OCI-M2 (cell line): ENCODE results near the gene CAPN5.

Source experiments
- DNase-seq: peaks from one replicate; lab custom pipeline; 2025; ENCODE audit not compliant: unreplicated experiment; lab: John Stamatoyannopoulos, UW

Gene CAPN5

DNA sequence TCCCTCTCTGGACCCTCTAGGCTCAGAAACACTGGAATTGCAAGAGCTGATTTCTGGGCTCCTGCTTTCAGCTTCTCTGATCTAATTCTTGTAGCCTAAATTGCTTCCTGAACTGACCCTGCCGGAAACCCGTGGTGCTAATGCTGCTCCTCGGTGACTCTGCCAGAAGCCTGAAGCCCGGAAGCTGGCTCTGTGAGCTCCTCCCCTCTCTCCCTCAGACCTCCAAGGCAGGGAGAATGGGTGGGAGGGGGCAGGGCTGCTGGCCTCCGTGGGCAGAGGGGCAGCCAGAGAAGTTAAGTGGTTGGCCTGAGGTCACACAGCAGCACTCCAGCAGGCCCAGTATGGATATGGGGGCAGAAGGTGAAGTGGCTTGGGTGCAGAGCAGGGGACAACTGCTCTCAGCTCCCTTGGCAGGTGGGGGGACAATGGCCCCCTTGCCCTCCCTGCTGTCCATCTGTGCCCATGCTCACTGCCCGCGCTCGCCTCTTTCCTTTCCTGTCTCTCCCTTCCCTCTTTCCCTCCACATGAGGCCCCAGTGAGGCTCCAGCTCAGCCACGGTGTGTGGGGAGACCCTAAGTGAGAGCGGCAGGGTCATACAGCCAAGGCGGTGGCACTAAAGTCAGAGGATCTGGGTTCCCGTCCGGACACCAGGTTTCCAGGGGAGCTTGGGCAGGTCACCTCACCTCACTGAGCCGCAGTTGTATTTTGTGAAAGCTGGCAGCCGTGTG, 16.2 kb downstream of the CAPN5 start:
- DNase-seq: no peak

DNA sequence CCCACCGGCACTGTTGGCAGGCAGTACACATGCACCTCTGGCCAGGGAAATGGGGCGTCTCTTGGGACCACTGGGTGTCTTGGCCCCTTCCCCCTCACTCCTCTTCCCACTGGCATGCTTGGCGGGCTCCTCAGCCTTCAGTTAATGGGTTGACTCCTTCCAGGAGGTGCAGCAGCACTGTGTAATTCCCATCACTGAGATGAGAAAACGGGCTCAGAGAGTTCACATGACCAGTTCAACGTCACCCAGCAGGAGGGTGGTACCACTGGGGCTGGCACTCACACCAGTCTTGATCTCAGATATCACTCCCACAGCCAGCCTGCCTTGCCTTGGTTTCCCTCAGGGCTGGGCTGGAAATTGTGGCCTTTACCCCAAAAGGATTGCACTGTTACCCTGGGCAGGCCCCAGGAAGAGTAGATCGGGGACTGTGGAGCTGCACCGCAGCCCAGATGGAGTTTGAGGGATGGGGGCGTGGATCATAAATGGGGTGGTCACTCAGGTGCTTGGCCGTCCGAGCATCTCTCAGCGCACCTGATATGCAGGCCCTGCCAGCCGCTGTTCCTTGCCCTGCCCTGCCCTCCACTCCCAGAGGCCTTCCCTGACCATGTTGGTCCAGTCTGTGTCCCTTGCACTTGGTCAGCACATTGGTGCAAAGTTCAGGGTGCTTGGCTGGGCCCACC, 16.9 kb downstream of the CAPN5 start:
- no peak for DNase-seq

DNA sequence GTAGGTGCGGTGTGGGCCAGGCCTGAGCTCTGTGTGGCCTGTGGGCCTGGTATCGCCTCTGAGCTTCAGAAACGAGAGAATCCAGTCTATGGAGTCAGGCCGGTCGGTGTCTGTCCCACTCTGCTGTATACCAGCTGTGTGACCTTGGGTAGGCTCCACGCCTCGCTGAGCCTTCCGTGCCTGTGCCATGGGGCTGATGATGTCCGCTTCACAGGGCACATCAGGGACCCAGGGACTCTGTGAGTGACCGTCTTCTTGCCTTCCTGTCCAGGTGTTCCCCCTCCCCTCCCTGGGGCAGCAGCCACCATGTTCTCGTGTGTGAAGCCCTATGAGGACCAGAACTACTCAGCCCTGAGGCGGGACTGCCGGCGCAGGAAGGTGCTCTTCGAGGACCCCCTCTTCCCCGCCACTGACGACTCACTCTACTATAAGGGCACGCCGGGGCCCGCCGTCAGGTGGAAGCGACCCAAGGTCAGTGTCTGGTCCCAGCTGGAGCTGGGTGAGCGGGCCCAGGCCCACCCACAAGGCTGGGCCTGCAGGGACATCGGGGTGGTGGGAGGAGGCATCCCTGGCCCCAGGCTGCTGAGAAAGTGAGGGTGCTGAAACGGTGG, 17.9 kb downstream of the CAPN5 start:
- no peak for DNase-seq

DNA sequence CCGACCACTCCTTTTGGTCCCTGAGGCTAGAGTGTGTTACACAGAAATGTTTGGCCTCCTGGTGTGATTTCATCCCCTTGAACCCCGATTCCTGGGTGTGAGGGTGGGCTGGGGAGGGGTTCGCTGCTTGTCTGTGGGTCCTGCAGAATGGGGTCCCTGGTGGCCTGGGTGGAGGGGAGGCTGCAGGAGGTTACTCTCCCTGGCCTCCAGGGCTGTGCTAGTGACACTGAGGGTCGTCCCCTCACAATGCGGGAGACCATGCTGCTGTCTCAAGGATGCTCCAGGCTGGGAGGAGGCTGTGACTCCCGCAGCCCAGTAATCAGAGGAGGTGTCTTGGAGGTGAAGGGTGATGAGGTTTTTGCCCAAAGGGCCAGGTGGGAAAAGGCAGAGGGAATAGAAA, 18.9 kb downstream of the CAPN5 start:
- no peak for DNase-seq

- DNase-seq: no peak
Measured at GRCh38 chr11:77086521-77087472, 20.0 kb downstream of the CAPN5 start.

- DNase-seq: no peak
Measured at GRCh38 chr11:77087723-77088225, 21.0 kb downstream of the CAPN5 start.

DNA sequence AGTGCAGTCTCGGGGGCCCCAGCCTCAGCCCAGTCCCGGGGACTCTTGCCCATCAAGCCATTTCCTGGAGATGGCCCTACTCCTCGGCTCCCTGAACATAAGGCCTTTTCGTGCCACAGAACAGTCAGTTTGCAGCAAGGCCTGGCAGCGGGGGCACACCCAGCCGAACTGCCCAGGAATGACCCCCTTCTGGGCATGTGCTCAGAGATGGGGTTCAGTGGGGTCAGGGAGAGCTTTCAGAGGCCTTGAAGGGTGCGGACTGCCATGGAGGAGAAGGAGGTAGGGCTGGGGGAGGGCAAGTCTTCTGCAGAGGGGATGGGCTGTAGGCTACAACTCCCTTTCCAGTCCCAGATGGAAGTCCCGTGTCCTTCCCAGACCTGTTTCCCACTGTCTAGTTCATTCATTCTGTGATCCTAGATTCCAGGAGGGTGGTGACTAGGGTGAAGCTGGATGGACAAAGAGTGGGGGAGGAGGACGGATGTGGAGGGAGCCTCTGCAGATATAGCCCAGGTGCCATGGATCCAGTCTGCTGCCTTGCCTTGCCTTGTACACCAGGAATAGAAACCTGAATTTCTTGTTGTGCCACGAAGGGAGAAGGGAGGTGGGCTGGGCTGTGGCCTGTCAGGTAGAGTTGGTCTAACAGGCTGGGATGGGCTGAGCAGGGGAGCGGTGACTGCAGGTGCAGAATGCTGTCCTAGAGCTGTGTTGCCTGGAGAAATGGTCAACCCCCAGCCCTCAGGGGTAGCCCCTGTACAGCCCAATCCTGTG, 21.6 kb downstream of the CAPN5 start:
- DNase-seq: no peak

GRCh38 chr11:77089004-77089545, 22.3 kb downstream of the CAPN5 start:
- DNase-seq: no peak

- DNase-seq: no peak
Measured at GRCh38 chr11:77090046-77090372, 23.2 kb downstream of the CAPN5 start.

DNA sequence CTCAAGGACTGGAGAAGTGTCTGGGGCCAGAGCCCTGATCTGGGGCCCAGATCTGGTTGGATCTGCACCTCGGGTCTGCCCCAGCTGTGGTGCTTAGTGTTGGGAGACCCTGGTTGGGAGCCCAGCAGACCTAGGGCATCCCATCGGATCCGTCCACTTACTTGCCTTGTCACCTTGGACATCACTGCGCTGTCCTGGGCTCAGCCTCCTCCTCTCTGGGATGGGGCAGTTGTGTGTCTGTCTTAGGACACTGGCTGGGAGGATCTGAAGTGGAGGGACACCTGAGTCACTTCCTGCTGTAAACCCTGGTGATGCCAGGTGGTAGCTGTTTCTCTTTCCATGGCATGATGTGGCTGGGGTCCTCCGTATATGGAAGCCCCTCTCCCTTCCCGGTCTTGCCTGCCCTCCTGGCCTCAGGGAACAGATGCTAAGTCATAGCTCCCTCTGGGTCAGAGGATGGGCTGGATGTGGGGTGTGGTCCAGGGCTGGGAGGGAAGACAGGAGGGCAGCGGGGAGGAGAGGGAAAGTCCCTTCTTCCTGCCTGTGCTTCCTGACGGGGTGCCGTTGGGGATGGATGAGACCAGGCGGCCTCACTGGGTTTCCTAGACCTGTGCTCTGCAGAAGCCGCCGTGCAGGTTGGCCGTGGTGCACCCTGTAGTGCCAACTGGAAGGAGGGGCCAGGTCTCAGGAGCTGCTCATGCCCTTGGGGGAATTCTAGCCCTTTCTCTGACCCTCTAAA, 23.8 kb downstream of the CAPN5 start:
- no peak for DNase-seq

DNA sequence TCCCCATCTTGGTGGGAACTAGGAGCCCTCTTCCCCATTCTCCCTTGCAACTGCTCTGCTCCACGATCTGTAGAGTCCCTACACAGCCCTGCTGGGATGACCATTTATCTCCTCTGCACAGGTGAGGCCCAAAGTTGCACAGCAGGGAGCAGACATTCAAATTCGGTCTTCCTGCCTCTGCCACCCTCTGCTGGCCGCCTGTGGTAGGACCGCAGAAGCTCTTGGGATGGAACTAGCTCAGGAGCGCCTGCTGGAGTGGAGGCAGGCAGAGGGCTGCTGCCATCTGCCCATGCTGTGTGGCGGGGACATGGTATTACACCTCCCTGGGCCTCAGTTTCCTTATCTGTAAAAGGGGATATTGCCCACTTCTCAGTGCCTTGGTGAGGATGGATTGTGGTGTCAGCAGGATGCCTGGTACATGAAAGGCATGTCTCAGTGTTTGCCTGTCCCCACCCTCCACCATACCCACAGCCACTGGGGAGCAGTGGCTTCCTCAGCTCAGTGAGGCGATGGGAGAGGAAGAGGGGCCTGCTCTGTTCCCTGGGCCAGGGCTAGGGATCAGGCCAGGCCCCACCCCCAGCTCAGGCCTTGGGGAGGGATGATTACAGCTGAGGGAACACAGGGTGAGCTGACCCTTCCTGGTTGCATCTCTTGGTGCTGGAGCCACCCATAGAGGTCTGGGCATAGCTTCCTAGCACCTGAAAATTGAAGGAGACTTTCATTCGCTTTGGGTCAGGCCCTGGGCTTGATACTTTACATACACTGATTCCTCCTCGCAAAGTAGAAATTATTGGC, 24.6 kb downstream of the CAPN5 start:
- DNase-seq: no peak

DNA sequence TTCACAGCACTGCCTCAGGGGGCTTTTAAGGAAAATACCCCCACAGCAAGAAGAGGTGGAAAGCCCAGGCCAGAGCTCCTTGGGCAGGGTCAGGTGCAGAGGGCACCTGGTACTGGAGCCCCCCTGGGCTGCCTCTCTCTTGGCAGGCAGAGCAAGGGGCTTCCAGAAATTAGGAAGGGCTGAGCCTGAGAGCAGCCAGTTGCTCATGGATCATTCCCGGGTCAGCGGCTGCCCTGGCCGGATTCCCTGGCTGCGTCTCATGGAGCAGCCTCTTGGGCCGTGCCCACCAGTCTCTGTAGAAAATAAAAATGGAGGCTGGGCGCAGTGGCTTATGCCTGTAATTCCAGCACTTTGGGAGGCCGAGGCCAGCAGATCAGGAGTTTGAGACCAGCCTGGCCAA, 25.6 kb downstream of the CAPN5 start:
- DNase-seq: no peak

DNA sequence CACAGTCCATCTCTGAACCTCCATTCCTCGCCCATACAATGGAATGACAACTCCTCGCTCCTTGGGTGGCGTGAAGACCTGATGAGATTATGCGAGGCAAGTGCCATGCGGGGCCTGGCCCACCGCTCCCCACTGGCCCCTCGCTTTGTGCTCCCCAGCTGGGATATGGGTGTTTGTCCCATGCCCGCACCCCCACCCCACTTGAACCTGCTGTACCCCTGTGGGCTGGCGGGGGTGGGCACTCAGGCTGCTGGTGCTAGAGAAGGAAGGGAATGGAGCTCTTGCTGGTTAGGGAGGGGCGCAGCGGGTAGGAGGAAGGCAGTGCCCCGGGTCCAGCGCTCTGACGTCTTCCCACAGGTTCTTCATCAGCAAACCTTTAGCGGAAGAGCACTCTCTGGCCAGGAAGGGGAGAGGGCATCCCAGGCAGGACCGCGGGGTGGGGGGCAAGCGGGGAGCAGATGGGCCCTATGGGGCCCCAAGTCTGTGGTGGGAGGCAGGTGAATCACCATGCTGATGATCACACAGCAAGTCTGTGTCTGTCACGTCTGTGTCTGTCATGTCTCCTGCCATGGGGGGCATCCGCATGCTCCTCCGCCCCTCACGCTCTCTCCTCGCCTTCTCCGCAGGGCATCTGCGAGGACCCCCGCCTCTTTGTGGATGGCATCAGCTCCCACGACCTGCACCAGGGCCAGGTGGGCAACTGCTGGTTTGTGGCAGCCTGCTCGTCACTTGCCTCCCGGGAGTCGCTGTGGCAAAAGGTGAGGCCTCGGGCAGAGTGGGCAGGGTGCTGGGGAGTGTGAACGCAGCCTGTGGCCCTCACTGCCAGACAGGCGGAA, 26.5 kb downstream of the CAPN5 start:
- DNase-seq: no peak

- DNase-seq: no peak
Measured at GRCh38 chr11:77093987-77094840, 27.4 kb downstream of the CAPN5 start.

DNA sequence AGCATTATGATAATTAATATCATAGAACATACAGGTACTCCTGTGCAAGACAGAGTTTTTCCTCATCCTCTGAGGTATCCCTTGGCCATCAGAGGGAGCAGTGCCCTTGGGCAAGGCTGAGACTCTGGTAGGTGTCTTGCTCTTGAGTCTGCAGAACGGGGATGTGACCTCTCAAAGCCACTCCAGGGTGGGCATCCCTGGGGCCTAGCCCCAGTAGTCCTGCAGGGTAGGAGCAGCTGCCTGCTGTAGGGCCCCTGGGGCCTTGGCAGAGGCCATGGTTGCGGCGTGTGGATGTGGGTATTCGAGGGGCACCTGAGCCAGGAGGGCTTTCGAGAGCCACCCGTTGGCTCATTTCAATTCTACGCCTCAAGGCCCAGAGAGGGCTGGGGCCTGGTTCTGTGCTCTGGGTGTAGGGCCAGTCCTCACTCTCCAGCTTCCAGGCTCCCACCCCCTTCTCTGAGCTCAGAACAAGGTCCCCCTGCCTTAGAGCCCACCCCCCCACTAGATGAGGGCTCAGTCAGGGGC, 28.1 kb downstream of the CAPN5 start:
- no peak for DNase-seq
